ENCODE data around the gene NUP214. TPM values are rescaled to one million over a fixed set of nuclear protein-coding genes. Genes with fewer than 3 reads are reported as not detected.
A peak's percentile ranks its signal among the peaks of the same experiment; 100 is the strongest.

Gene NUP214
- total RNA-seq, 4 donors from 2014 or later = 25.8 to 68.2 (median 36.9) TPM

DNA sequence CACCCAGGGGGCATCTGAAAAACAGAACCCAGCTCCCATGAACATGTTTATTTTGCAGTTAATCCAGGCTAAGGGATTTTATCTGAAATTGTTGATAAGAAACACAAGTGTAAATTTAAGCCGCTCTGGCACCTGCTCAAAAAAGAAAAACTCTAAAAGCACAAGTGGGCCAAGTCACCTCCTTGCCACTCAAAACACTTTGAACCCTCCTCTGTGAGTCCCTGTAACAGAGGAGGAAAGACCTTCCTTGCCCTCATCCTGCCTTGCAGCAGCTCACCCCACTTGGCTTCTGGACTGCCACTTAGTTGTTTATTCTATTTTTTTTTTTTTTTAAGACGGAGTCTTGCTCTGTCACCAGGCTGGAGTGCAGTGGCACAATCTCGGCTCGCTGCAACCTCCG is 111.4 kb downstream of the NUP214 start:
- WGBS, 2 donors (ENCODE audit: low coverage in 1 of 2) = 81 to 100% methylated on average over 3 to 5 of the region's 5 CpGs
- Histone ChIP-seq H3K27ac (no peak overlapping the region), H3K27me3 (no peaks in the 10 kb centered on the region), H3K4me3 (no peak overlapping the region), H3K36me3 (peaks cover 0 to 45% of the 10 kb centered on the region in 2 donors), H3K9me3 (no peaks in the 10 kb centered on the region), H3K4me1 (peaks cover 0 to 24% (median 10%) of the 10 kb centered on the region in 3 donors)
- no peak for TF ChIP-seq EP300 (IDR thresholded peaks at IDR 0.05)
- no peak for TF ChIP-seq POLR2AphosphoS5 (IDR thresholded peaks at IDR 0.05)
- no peak for TF ChIP-seq POLR2A (IDR thresholded peaks at IDR 0.05)
- ATAC-seq = no peak

DNA sequence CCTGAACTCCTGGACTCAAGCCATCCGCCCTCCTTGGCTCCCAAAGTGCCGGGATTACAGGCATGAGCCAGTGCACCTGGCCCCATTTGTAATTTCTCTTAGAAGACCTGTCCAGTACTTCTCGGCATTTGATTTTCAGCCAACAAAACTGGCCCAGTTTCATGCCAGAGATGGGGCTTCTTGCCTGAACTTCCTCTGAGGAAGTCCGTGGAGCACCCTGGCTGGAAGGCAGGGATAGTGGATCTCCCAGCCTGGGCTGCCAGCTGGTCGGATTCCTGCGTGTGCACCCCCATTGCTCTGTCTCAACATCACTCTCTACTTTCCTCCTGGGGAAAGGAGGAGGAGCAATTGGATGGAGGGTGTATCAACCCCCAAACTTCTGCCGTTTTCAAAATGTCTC is 111.9 kb downstream of the NUP214 start:
- TF ChIP-seq EP300 (IDR thresholded peaks at IDR 0.05) = no peak
- TF ChIP-seq POLR2A (IDR thresholded peaks at IDR 0.05) = no peak
- TF ChIP-seq, protein P1, sequence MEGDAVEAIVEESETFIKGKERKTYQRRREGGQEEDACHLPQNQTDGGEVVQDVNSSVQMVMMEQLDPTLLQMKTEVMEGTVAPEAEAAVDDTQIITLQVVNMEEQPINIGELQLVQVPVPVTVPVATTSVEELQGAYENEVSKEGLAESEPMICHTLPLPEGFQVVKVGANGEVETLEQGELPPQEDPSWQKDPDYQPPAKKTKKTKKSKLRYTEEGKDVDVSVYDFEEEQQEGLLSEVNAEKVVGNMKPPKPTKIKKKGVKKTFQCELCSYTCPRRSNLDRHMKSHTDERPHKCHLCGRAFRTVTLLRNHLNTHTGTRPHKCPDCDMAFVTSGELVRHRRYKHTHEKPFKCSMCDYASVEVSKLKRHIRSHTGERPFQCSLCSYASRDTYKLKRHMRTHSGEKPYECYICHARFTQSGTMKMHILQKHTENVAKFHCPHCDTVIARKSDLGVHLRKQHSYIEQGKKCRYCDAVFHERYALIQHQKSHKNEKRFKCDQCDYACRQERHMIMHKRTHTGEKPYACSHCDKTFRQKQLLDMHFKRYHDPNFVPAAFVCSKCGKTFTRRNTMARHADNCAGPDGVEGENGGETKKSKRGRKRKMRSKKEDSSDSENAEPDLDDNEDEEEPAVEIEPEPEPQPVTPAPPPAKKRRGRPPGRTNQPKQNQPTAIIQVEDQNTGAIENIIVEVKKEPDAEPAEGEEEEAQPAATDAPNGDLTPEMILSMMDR (IDR thresholded peaks at IDR 0.05) = no peak
- TF ChIP-seq POLR2AphosphoS5 (IDR thresholded peaks at IDR 0.05) = no peak
- Histone ChIP-seq H3K9me3 (no peaks in the 10 kb centered on the region), H3K4me3 (no peak overlapping the region), H3K4me1 (peaks cover 0 to 24% (median 10%) of the 10 kb centered on the region in 3 donors), H3K27me3 (no peaks in the 10 kb centered on the region), H3K36me3 (peaks cover 0 to 40% of the 10 kb centered on the region in 2 donors), H3K27ac (peak overlapping the region in 1 of 4 donors; percentile 46)
- ATAC-seq = no peak
- WGBS, 2 donors (ENCODE audit: low coverage in 1 of 2) = 45 to 56% methylated on average over 3 to 4 of the region's 7 CpGs

DNA sequence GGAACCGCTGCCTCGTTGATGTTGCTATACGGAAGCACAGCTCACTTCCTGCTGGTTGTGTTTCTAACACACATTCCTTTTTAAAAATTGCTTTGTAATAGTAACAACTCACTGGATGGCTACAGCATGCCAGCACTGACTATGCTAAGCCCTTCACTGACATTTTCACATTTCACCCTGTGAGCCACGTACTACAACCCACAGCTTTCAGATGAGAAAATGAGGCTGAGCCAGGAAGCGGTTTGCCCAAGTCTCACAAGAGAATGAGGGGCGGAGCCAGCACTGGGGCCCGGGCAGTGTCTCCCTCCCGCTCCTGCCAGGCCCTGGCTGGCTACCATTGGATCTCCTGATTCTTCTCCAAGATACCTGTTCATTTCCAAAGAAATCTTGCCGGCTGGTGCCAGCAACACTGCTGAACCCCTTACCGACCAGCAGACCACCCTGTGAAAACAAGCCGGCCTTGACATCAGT is 112.6 kb downstream of the NUP214 start:
- no peaks in the 10 kb centered on the region for H3K9me3 ChIP-seq
- 13 to 22% methylated on average over 6 to 9 of the region's 11 CpGs for WGBS, 2 donors (ENCODE audit: low coverage in 1 of 2)
- H3K36me3 ChIP-seq = peaks cover 0 to 33% of the 10 kb centered on the region in 2 donors
- peak overlapping the region in 3 of 4 donors; percentile 46 to 63 (median 48) for H3K27ac ChIP-seq
- H3K4me1 ChIP-seq = peaks cover 0 to 24% (median 10%) of the 10 kb centered on the region in 3 donors
- no peaks in the 10 kb centered on the region for H3K27me3 ChIP-seq
- peak overlapping the region in 1 of 2 donors; percentile 13 for H3K4me3 ChIP-seq
- ATAC-seq = peak; percentile 69
- peak; percentile 47 for TF ChIP-seq POLR2AphosphoS5 (IDR thresholded peaks at IDR 0.05)
- TF ChIP-seq, protein P1 (IDR thresholded peaks at IDR 0.05) = no peak

DNA sequence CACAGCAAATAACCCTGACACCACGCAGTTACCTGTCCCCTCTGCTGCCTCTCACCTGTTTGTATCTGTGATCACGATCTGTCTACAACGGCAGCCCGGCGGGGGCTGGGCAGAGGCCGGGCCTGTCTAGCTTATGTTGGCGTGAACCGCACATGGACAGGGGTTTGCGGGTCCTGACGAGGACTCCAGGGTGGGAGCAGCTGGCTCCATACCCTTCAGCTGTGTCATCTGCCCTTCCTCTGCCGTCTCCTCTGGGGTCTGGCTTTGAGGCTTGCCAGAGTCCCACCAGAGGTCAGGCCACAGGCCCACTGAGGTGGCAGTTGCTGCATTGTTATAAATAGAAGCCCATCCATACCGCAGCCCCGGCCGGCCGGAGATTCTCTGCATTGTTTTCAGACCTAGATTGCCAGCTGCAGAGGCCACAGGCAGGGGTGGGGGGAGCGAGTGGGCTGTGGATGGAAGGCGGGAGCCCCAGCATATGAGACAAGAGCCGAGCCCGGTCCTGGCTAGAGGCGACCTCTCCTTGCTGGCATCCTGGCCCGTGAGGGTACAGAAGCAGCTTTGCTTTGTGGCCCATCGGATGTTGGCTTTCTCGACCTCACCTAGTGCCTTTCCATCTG is 113.1 kb downstream of the NUP214 start:
- WGBS, 2 donors (ENCODE audit: low coverage in 1 of 2) = 0 to 17% methylated on average over 1 to 2 of the region's 23 CpGs
- peaks cover 0 to 28% of the 10 kb centered on the region in 2 donors for H3K36me3 ChIP-seq
- TF ChIP-seq POLR2A (IDR thresholded peaks at IDR 0.05) (no peak), POLR2AphosphoS5 (IDR thresholded peaks at IDR 0.05) (no peak), EP300 (IDR thresholded peaks at IDR 0.05) (no peak)
- TF ChIP-seq, protein P1 (IDR thresholded peaks at IDR 0.05) = no peak
- peaks cover 0 to 24% (median 10%) of the 10 kb centered on the region in 3 donors for H3K4me1 ChIP-seq
- no peaks in the 10 kb centered on the region for H3K27me3 ChIP-seq
- no peak overlapping the region for H3K4me3 ChIP-seq
- H3K27ac ChIP-seq = peak overlapping the region in 3 of 4 donors; percentile 46 to 63 (median 48)
- peak; percentile 17 for ATAC-seq
- no peaks in the 10 kb centered on the region for H3K9me3 ChIP-seq

DNA sequence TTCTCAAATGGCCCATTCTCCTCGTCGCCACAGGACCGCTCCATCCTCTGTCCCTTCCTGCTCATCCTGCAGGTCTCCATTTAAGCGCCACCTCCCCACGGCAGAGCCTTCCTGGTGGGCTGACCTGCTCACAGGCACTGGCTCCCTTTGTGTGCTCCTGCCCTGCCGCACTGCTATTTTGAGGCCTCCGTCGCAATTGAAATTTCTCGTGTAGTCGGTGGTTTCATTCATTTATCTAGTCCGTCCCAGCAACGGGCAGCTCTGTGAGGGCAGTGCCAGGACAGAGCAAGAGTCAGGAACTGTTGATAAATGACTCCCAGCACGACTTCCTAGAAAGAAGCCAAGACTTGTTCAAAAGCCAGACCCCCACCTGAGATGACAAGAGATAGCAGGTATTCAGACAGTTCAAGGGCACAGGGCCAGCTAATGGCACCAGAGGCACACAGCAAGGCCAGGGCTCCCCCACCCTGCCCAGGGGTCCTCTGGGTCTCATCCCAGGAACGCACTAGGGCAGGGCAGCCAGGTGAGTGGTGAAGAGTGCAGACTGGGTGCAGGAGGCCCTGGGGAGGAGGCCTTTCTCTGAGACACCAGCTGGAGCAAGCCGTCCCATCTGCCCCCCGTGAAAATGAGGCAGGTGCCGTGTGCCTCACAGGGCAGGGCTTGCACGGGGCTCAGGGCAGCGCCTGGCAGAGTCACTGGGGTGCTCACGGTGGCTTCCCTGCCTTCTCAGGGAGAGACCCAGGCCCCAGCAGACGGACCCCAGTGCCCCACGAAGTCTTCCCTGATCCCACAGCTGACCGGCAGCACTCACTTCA is 114.0 kb downstream of the NUP214 start:
- peaks cover 0 to 19% of the 10 kb centered on the region in 2 donors for H3K36me3 ChIP-seq
- TF ChIP-seq, protein P1 (IDR thresholded peaks at IDR 0.05) = no peak
- no peak for TF ChIP-seq POLR2A (IDR thresholded peaks at IDR 0.05)
- TF ChIP-seq EP300 (IDR thresholded peaks at IDR 0.05) = no peak
- no peak for TF ChIP-seq POLR2AphosphoS5 (IDR thresholded peaks at IDR 0.05)
- peaks cover 0 to 24% (median 10%) of the 10 kb centered on the region in 3 donors for H3K4me1 ChIP-seq
- ATAC-seq = no peak
- WGBS, 2 donors (ENCODE audit: low coverage in 1 of 2) = 94 to 100% methylated on average over 1 to 9 of the region's 23 CpGs
- H3K27ac ChIP-seq = no peak overlapping the region
- no peaks in the 10 kb centered on the region for H3K9me3 ChIP-seq
- H3K4me3 ChIP-seq = no peak overlapping the region
- H3K27me3 ChIP-seq = no peaks in the 10 kb centered on the region

All from gastroesophageal sphincter (tissue), 4 donors.